Psoas muscle (tissue), 8 donors: ENCODE data around the gene RBMS3. TPM values are rescaled to one million over a fixed set of nuclear protein-coding genes. Genes with fewer than 3 reads are reported as not detected.

ENCODE experiments used
- ATAC-seq, 4 donors: fragments of 200-7000 bp; cut with Tn5 transposase; one replicate each; pipeline ENCODE4 v1.9.1; 2020; ENCODE audit warnings: moderate library complexity in 3 of 4, mild to moderate bottlenecking in 2 of 4
- DNase-seq, 2 donors: peaks; one replicate each; pipeline ENCODE4 v3.0.0-alpha.2; 2020
- H3K27ac ChIP-seq: fragments of 200-600 bp; one replicate; pipeline ENCODE4 v1.8.0; 2022
- H3K27me3 ChIP-seq, 3 donors: fragments of 200-600 bp in 1 of 3; one replicate each; pipeline versions ENCODE4 v1.6.1 to v1.8.0; 2013 to 2022; ENCODE audit warnings: low read length in 2 of 3, mild to moderate bottlenecking in 2 of 3, moderate library complexity in 1 of 3; ENCODE audit not compliant: insufficient read depth in 3 of 3
- H3K36me3 ChIP-seq, 2 donors: fragments of 200-600 bp in 1 of 2; one replicate each; pipeline versions ENCODE4 v1.6.1 to v1.8.0; 2013 to 2022; ENCODE audit warnings: low read depth in 1 of 2, mild to moderate bottlenecking in 1 of 2, moderate library complexity in 1 of 2; ENCODE audit not compliant: insufficient read depth in 1 of 2
- H3K4me1 ChIP-seq: fragments of 200-600 bp; one replicate; pipeline ENCODE4 v1.8.0; 2022
- H3K4me3 ChIP-seq: fragments of 200-600 bp; one replicate; pipeline ENCODE4 v1.8.0; 2022; ENCODE audit warnings: mild to moderate bottlenecking
- H3K9me3 ChIP-seq: fragments of 200-600 bp; one replicate; pipeline ENCODE4 v1.8.0; 2022
- CTCF ChIP-seq: fragments of 200-600 bp; IDR thresholded peaks from one replicate; pipeline ENCODE4 v1.8.0; 2022; ENCODE audit warnings: antibody characterized with exemption
- WGBS, 3 donors: extraction: QIAGEN DNeasy Blood & Tissue Kit; methylation state at CpG; one replicate each; pipeline versions ENCODE4 v1.1.6 to v1.1.7; 2013; 5-methylcytosine and 5-hydroxymethylcytosine counted together
- intact Hi-C, 2 donors: fragments of 100-400 bp; cut with DNase I; formaldehyde crosslinking; loops; one replicate each; pipeline versions ENCODE4 v1.11.0 to v1.14.2; 2022
- polyA plus RNA-seq, 3 donors: library from polyadenylated mRNA; stranded (reverse); fragments of 200-250 nt; gene quantifications; one replicate each; pipeline ENCODE4 v1.2.3, GENCODE V29; 2013
- total RNA-seq, 4 donors: library from RNA; stranded (reverse); fragmentation: NEBNext Ultra II Directional in 2 of 4; extraction: Animal tissue kit (Norgen Biotek cat#: 25700) in 2 of 4; gene quantifications; one replicate each; pipeline versions ENCODE4 v1.2.1 to v1.2.4, GENCODE V29; 2021 to 2023
- donor health status: healthy with polysubstance abuse.
- donor health status: DM: no; HTN: no; CAD: no; lungs with moderate emphysema.
- donor health status: Bipolar disorder and iron deficiency.
- donor health status: healthy.
- donor health status: DM: yes; HTN: yes; CAD: no.
- donor health status: DM: no; HTN: no; CAD: no.
- donor health status: DM: no; HTN: no; CAD: no.
- donor health status: DM: yes; HTN: yes; CAD: no.

RBMS3 gene
- total and polyA plus RNA-seq, 7 donors: 3.8 to 34.5 (median 23.5) TPM

GRCh38 chr3:29263476-29263875 is 17.4 kb upstream of the RBMS3 start:
- peaks cover 7% of the 10 kb centered on the region for H3K4me1 ChIP-seq
- WGBS, 3 donors: 95 to 98% (median 98%) methylated on average over 4 of the region's 4 CpGs
- no peak for TF ChIP-seq CTCF

GRCh38 chr3:29265509-29266072 is 15.3 kb upstream of the RBMS3 start:
- intact Hi-C loops: loop anchor here in 1 of 2 donors (10.0 kb wide), 1 partner anchor 101 kb away; no protein-coding TSS in a partner anchor
- Histone ChIP-seq H3K27me3 (no peaks in the 10 kb centered on the region), H3K27ac (no peak overlapping the region), H3K4me3 (no peak overlapping the region), H3K9me3 (no peaks in the 10 kb centered on the region), H3K36me3 (peaks cover 0 to 10% of the 10 kb centered on the region in 2 donors), H3K4me1 (peaks cover 7% of the 10 kb centered on the region)
- 95 to 99% (median 96%) methylated on average over 4 of the region's 4 CpGs for WGBS, 3 donors
- no peak for DNase-seq
- no peak for ATAC-seq
- TF ChIP-seq CTCF: no peak

More at GRCh38 chr3:29263476-29263875, 17.4 kb upstream of the RBMS3 start:
- no peaks in the 10 kb centered on the region for H3K9me3 ChIP-seq
- H3K4me3 ChIP-seq: no peak overlapping the region
- peaks cover 0 to 10% of the 10 kb centered on the region in 2 donors for H3K36me3 ChIP-seq
- H3K27me3 ChIP-seq: no peaks in the 10 kb centered on the region
- no peak overlapping the region for H3K27ac ChIP-seq
- intact Hi-C loops: loop anchor here in 1 of 2 donors (10.0 kb wide), 1 partner anchor 99 kb away; no protein-coding TSS in a partner anchor
- DNase-seq (no peak), ATAC-seq (no peak)

GRCh38 chr3:29267226-29267625 is 13.6 kb upstream of the RBMS3 start:
- Histone ChIP-seq H3K27ac (no peak overlapping the region), H3K27me3 (no peaks in the 10 kb centered on the region), H3K9me3 (no peaks in the 10 kb centered on the region), H3K4me3 (no peak overlapping the region), H3K36me3 (peaks cover 0 to 10% of the 10 kb centered on the region in 2 donors), H3K4me1 (peaks cover 7% of the 10 kb centered on the region)
- ATAC-seq (peak in 1 of 4 donors; percentile 59), DNase-seq (no peak)
- intact Hi-C loops: loop anchor here in 1 of 2 donors (10.0 kb wide), 1 partner anchor 102 kb away; no protein-coding TSS in a partner anchor
- no peak for TF ChIP-seq CTCF
- WGBS, 3 donors: 24 to 48% (median 29%) methylated on average over 4 of the region's 4 CpGs

GRCh38 chr3:29268651-29269050 is 12.2 kb upstream of the RBMS3 start:
- 82 to 95% (median 90%) methylated on average over 2 of the region's 2 CpGs for WGBS, 3 donors
- Histone ChIP-seq H3K4me3 (no peak overlapping the region), H3K9me3 (no peaks in the 10 kb centered on the region), H3K36me3 (peaks cover 0 to 6% of the 10 kb centered on the region in 2 donors), H3K4me1 (peaks cover 7% of the 10 kb centered on the region), H3K27ac (no peak overlapping the region), H3K27me3 (no peaks in the 10 kb centered on the region)
- TF ChIP-seq CTCF: no peak
- intact Hi-C loops: loop anchor here (1.0 to 10.0 kb wide), 2 partner anchors 8 to 104 kb away; no protein-coding TSS in a partner anchor
- DNase-seq (no peak), ATAC-seq (no peak)
